ENCODE results near the gene MTF2. TPM values are rescaled to one million over a fixed set of nuclear protein-coding genes. Genes with fewer than 3 reads are reported as not detected.

The MTF2 gene
- total and polyA plus RNA-seq, 4 donors = 3.2 to 17.8 (median 12.6) TPM

GRCh38 chr1:93107395-93107794, 28.3 kb downstream of the MTF2 start:
- Histone ChIP-seq H3K4me3 (ENCODE audit: low read depth in 1 of 3, low read length in 3 of 3) (no peak overlapping the region), H3K27me3 (ENCODE audit: control insufficient read depth in 4 of 4, insufficient read depth in 4 of 4, low read length in 3 of 4) (no peaks in the 10 kb centered on the region), H3K9ac (ENCODE audit: low read depth in 1 of 2, low read length in 2 of 2) (no peak overlapping the region), H3K36me3 (ENCODE audit: control insufficient read depth in 4 of 4, insufficient read depth in 3 of 4, low read depth in 1 of 4, low read length in 3 of 4) (peaks cover 0 to 4% (median 2%) of the 10 kb centered on the region in 4 donors), H3K4me1 (ENCODE audit: control insufficient read depth in 4 of 4, insufficient read depth in 4 of 4, low read length in 3 of 4) (no peaks in the 10 kb centered on the region), H3K27ac (ENCODE audit: low read depth in 1 of 2, low read length in 2 of 2) (no peak overlapping the region), H3K9me3 (ENCODE audit: control insufficient read depth in 4 of 4, low read length in 3 of 4) (peaks cover 0 to 4% (median 0%) of the 10 kb centered on the region in 4 donors)
- TF ChIP-seq TAF1 (conservative IDR thresholded peaks at IDR 0.05) (no peak), SP1 (IDR thresholded peaks at IDR 0.05) (no peak), FOXA2 (IDR thresholded peaks at IDR 0.05) (no peak), CTCF (IDR thresholded peaks at IDR 0.05; ENCODE audit: low read depth, low read length, missing input control) (no peak), HNF4G (IDR thresholded peaks at IDR 0.05) (no peak), GABPA (IDR thresholded peaks at IDR 0.05 in 1 of 2, conservative IDR thresholded peaks at IDR 0.05 in 1 of 2) (no peak), HNF4A (conservative IDR thresholded peaks at IDR 0.05) (no peak), NR2F2 (IDR thresholded peaks at IDR 0.05) (no peak), EGR1 (IDR thresholded peaks at IDR 0.05; ENCODE audit: low read depth in 2 of 2) (no peak), ZBTB33 (IDR thresholded peaks at IDR 0.05) (no peak), FOXA1 (IDR thresholded peaks at IDR 0.05) (no peak), YY1 (IDR thresholded peaks at IDR 0.05) (no peak), RAD21 (IDR thresholded peaks at IDR 0.05) (no peak), MAX (IDR thresholded peaks at IDR 0.05) (no peak), RXRA (IDR thresholded peaks at IDR 0.05) (no peak), JUND (IDR thresholded peaks at IDR 0.05) (no peak)
- TF ChIP-seq, protein P1, sequence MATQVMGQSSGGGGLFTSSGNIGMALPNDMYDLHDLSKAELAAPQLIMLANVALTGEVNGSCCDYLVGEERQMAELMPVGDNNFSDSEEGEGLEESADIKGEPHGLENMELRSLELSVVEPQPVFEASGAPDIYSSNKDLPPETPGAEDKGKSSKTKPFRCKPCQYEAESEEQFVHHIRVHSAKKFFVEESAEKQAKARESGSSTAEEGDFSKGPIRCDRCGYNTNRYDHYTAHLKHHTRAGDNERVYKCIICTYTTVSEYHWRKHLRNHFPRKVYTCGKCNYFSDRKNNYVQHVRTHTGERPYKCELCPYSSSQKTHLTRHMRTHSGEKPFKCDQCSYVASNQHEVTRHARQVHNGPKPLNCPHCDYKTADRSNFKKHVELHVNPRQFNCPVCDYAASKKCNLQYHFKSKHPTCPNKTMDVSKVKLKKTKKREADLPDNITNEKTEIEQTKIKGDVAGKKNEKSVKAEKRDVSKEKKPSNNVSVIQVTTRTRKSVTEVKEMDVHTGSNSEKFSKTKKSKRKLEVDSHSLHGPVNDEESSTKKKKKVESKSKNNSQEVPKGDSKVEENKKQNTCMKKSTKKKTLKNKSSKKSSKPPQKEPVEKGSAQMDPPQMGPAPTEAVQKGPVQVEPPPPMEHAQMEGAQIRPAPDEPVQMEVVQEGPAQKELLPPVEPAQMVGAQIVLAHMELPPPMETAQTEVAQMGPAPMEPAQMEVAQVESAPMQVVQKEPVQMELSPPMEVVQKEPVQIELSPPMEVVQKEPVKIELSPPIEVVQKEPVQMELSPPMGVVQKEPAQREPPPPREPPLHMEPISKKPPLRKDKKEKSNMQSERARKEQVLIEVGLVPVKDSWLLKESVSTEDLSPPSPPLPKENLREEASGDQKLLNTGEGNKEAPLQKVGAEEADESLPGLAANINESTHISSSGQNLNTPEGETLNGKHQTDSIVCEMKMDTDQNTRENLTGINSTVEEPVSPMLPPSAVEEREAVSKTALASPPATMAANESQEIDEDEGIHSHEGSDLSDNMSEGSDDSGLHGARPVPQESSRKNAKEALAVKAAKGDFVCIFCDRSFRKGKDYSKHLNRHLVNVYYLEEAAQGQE (IDR thresholded peaks at IDR 0.05) = no peak
- TF ChIP-seq, protein P2, sequence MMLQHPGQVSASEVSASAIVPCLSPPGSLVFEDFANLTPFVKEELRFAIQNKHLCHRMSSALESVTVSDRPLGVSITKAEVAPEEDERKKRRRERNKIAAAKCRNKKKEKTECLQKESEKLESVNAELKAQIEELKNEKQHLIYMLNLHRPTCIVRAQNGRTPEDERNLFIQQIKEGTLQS (IDR thresholded peaks at IDR 0.05) = no peak
- no peak for DNase-seq (ENCODE audit: low spot score)
- 98% methylated on average over 4 of the region's 4 CpGs for WGBS

All from liver (tissue), 9 donors.